ENCODE measurements around the gene WT1.

- TF ChIP-seq EZH2phosphoT487 (IDR thresholded peaks at IDR 0.05; ENCODE audit: insufficient read depth, low read depth), result no peak
- no peak for TF ChIP-seq EZH2 (IDR thresholded peaks at IDR 0.05; ENCODE audit: insufficient read depth, poor library complexity, severe bottlenecking)
Observed at GRCh38 chr11:32365192-32365591, 70.1 kb downstream of the WT1 start.
